Mesenteric fat pad (tissue), 1 donor: Measurements from ENCODE around the gene ANOS1. TPM values are rescaled to one million over a fixed set of nuclear protein-coding genes. Genes with fewer than 3 reads are reported as not detected.

ENCODE experiments used
- DNase-seq: peaks from one replicate; pipeline ENCODE4 v3.0.0-alpha.2; 2020; ENCODE audit warnings: low spot score
- total RNA-seq: library from RNA; stranded (reverse); fragmentation: NEBNext Ultra II Directional; extraction: Animal tissue kit (Norgen Biotek cat#: 25700); gene quantifications from one replicate; pipeline ENCODE4 v1.2.1, GENCODE V29; 2021
- donor health status: DM: yes; HTN: yes; CAD: no.

Gene ANOS1
- total RNA-seq, 1 donor from 2014 or later = 2.3 TPM

DNA sequence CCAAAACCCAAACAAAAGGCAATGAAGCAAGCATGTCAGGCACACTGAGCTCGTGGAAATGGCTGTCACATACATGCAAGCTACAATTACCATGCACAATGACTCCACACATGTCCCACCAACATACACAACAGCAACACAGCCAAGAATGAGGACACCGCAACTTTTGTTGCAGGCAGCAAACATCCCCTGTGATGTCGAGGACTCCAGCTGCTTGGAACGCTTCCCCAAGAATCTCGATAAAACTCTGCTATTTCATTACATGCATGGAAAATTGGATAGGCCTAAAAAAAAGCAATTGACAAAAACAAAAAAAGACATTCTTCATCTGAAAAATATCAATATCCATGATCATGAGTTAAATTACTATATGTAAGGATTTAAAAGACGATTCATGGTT is 11.8 kb downstream of the ANOS1 start:
- no peak for DNase-seq

- DNase-seq = no peak
Measured at GRCh38 chrX:8717354-8717753, 14.6 kb downstream of the ANOS1 start.

DNA sequence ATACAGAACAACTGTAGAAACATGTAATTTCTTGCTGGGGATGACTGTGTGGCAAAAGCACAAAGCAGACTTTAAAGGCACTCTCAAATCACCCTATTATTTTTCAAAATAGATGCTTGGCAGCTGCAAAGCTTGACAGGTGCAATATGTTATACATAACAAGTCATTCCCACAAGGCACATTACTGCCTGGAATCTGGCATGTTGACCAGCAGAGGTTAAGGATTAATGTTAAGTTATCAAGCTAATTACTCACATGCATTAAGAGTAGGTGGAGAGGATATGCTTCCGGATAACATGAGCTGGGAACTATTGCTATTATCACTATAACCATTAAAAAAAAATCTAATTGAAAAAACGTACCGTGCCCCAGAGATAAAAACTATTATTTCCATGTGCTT is 17.8 kb downstream of the ANOS1 start:
- no peak for DNase-seq

GRCh38 chrX:8711401-8711800 is 20.5 kb downstream of the ANOS1 start:
- no peak for DNase-seq

GRCh38 chrX:8704184-8704583 is 27.8 kb downstream of the ANOS1 start:
- DNase-seq = no peak

DNA sequence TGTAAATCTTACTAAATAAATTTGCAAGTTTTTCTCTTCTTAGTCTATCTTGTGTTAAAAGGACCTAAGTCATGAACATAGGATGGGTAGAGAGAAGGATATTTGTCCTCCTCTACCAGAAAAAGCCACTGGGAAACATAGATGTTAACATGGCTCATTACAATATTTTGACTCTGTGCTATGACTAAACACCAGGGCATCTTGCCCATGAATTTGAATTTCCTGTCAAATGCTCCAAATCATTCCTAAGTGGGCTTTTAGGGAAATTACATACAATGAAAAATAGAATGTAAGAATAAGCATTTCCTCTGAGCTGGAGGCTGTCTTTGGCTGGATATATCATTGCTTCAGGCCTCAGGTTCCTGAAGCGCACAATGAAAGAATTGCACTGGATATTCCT is 39.1 kb downstream of the ANOS1 start:
- no peak for DNase-seq

DNA sequence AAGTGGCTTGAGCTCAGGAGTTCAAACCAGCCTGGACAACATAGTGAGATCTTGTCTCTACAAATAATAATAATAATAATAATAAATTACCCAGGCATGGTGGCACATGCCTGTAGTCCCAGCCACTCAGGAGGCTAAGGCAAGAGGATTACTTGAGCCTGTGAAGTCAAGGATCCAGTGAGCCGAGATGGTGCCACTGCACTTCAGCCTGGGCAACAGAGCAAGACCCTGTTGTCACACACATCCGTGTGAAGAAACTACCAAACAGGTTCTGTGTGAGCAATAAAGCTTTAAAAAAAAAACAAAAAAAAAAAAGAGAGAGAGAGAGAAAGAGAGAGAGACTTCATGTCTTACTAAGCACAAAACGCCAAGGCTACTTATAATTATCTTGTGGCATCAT is 42.5 kb downstream of the ANOS1 start:
- no peak for DNase-seq

DNA sequence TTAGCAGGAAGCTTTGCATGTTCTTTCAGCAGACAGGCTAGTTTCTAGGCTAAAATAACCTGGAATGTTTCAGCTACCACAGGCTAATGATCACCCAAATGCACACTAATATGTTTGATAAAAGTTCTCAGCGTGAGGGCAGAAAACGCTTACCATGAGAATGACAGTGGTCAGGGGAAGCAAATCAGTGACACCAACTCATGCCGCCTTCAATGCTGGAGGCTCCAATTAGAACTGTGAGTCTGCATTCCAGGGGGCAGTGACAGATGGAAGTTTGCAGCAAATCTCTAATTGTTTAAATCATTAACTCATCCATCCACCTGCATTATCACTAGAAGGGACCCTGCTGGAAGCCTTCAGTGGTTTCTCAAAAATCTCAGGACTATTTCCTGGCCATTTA is 43.2 kb downstream of the ANOS1 start:
- no peak for DNase-seq

GRCh38 chrX:8684201-8684965 is 47.6 kb downstream of the ANOS1 start:
- DNase-seq = no peak

GRCh38 chrX:8683687-8684086 is 48.2 kb downstream of the ANOS1 start:
- no peak for DNase-seq

DNA sequence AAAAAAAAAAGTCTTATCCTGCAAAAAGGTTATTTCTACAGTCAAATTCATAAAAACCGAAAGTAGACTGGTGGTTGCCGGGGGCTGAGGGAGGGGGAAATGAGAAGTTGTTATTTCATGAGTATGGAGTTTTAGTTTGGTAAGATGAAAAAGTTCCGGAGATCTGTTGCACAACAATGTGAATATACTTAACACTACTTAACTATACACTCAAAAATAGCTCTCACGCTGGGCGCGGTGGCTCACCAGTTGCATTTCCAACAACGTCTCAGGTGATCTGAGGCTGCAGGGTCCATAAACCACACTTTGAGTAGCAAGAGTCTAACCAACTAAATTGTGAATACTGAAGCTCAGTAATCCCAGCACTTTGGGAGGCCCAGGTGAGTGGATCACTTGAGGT is 52.4 kb downstream of the ANOS1 start:
- DNase-seq = no peak

GRCh38 chrX:8675006-8675630 is 56.8 kb downstream of the ANOS1 start:
- no peak for DNase-seq

DNA sequence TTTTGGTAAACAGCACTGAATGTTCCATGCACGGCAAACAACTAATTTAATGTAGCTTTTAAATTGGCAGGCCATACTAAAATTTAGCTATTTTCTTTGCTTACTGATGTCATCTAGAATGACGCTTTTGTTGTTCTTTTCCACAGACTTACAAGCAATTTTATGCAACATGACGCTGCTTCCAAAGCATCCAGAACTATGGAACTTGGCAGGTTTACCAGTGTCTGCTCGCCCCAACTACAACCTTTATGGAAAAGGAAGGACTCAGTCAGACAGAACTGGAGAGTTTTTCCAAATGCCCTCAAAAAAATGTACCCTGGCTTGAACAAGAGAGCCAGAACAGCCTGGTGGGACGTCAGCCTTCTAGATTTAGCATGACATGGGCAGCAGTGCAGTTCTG is 58.7 kb downstream of the ANOS1 start:
- no peak for DNase-seq

DNA sequence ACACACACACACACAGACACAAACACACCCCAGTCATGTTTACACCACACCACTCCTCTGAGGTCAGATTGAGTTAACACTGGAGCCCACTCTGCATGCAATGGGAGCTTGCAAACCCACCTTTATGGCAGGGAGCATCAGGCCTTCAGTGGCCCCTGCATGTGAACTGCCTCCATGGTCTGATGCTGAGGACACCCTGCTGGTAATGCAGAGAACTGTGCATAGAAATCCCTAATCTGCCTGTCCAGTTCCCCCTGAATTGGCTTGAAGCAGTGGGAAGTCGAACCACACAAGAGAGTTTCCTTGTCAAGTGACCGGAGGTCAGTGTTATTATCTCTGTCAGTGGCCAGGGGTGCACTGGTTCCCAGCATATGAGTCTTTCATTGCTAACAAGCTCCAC is 59.8 kb downstream of the ANOS1 start:
- DNase-seq = no peak

DNA sequence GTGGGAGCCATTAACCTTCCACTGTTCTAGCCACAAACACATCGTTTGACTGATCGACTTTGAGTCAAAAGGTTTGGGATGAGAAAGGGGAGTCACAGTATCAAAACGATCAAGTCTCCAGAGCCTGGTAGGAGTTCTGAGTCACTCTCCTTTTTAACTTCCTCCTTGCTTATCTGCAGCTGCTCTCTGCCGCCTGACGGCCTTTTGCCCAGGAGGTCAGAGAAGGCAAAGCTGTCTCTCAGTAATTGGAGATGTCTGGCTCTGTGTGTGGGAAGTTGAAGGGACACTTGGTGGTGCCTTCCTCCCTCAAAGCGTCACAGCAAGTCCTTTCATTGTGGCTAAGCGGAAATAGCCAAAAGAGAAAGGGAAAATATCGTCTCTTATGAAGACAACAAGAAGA is 63.1 kb downstream of the ANOS1 start:
- no peak for DNase-seq

DNA sequence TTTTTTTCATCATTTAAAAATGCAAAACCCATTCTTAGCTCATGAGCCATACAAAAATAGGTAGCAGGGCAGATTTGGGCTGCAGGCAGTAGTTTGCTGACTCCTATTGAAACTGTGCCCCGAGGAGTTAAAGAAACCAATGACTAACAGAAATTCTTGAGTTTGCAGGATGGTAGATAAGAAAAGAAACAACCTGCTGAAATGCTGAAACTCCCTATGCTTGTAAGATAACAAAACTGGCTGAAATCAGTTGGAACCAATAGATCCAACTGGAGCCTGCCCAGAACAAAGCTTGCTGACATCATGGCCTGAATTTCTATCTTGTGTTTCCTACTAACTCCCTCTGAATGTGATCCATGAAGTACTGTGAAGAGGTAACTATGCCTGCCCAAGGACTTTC is 68.6 kb downstream of the ANOS1 start:
- DNase-seq = no peak

- DNase-seq = no peak
Measured at GRCh38 chrX:8657883-8658282, 74.1 kb downstream of the ANOS1 start.

DNA sequence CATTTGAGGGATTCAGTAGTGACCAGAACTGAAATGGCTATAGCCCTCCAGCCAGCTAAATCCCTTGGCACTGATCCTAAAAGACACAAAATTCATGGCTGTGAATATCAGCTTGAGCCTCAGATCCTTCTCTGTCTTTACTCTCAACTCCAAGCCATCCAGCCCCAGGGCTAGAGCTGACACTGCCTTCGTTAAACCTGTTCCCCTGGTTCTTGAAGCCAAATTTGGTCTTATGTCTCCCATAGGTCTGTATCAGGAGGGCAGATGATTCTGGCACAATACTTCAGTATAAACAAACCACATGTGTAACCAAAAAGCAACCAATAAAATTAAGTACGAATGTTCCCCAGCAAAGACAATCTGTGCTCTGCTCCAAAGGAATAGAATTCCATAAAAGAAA is 78.0 kb downstream of the ANOS1 start:
- DNase-seq = no peak

DNA sequence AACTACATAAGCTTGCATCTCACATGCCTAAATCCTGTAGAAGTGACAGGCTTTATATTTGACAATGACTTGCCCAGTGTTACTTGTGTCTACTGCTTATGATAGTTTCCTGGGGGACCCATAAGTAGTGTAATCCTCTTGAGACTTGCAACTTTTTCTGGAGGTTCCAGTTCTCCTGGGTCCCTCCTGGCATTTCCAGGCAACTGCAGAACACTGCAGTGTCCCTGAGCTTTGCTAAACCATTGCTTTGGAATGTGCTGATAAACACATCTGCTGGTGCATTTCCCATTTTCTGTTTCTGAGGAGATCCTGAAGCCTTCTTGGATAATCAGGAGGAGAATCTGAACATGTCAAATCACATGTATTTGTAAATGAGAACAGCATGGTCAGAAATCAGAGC is 82.0 kb downstream of the ANOS1 start:
- no peak for DNase-seq

DNA sequence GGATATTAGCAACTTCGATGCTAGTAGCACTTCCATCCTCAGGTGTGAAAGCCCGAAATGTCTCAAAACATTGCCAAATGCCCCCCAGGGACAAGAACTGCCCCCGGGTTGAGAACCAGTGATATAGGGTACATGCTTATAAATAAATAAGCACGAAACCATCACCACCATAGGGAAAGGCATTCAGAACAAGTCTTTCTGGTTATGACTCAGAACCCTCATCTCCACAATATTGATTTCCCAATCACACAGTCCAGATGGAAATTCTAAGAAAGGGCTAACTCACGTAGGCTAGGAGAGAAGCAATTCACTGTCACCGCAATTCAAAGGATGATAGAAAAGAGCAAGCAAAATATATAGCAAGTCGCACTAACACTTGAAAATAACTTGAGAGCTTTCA is 84.8 kb downstream of the ANOS1 start:
- no peak for DNase-seq

DNA sequence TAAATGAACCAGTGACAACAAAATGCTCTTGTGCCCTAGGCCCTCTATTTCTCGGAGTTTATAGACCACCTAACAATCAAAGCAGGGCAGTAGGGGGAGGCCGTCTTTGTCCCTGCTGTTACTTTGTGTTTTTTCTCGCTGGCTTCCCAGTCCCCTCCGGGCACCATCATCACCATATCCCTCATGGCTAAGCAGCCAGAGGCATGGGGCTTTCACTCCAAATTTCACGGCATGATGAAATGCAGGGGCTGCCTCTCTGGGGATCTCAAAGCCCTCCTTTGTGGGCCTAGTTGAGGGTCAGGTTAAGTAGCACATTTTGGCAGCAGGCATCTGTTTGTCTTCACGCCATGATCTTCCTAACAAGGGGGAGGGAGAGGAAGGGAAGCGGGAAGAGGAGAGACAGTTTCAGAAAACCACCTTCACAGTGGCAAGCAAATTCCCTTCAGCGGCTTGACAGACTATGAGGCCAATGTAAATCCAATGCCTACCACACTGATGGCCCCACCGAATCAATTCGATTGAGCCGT is 91.9 kb downstream of the ANOS1 start:
- DNase-seq = no peak

DNA sequence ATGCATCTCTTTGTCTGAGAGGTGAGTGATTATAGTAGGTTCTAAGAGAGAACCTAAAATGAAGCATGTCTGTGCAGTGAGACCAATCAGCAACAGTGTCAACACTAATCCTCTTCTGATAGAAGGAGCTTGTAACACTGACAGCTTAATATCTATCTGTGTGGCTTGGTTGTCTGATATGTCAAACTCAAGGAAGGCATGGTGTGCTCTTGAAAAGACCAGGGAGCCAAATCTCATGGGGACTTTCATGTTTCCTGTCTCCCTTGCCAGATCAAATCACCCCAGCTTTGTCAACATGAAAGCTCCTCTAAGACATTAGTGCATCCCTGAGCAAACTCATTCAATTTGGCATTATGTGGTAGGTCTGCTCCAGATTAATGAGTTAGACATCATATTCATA is 95.4 kb downstream of the ANOS1 start:
- DNase-seq = no peak

GRCh38 chrX:8635812-8636211 is 96.1 kb downstream of the ANOS1 start:
- DNase-seq = no peak
